GM19467 (cell line): ENCODE measurements around the gene GTPBP6.
"Not testable (repeated sequence)": the region's sequence is repeated elsewhere in the genome, so short reads cannot be mapped to it uniquely, and the experiment has no call there.

ENCODE experiments used
- ATAC-seq: cut with Tn5 transposase; IDR thresholded peaks from one replicate; pipeline ENCODE4 v1.9.1; 2021; ENCODE audit warnings: mild to moderate bottlenecking, moderate library complexity; ENCODE audit not compliant: unreplicated experiment

GTPBP6 gene

DNA sequence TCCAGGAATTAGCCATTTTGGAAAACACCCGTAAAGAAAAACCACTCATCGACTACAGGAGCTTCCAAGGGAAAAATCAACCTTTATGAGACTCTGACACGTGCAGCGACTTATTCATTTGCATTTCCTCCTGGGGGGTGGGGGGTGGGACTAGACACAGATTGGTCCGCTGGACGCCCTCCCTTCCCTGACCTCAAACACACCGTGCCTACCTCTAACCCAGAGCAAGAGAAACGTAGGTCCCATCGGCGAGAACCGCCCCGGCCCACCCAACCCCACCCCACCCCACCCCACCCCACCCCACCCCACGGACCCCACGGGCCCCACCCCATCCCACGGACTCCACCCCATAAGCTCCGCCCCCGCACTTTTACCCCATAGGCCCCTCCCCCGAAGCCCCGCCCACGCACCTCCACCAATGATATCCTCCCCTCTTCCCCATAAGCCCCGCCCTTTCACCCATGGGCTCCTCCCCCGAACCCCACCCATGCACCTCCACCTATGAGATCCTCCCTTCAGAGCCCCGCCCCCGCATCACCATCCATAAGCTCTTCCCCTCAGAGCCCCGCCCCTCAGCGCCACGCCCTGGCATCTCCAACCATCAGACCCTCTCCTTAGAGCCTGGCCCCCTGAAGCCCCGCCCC, 1.1 kb downstream of the GTPBP6 start:
- no peak for ATAC-seq

DNA sequence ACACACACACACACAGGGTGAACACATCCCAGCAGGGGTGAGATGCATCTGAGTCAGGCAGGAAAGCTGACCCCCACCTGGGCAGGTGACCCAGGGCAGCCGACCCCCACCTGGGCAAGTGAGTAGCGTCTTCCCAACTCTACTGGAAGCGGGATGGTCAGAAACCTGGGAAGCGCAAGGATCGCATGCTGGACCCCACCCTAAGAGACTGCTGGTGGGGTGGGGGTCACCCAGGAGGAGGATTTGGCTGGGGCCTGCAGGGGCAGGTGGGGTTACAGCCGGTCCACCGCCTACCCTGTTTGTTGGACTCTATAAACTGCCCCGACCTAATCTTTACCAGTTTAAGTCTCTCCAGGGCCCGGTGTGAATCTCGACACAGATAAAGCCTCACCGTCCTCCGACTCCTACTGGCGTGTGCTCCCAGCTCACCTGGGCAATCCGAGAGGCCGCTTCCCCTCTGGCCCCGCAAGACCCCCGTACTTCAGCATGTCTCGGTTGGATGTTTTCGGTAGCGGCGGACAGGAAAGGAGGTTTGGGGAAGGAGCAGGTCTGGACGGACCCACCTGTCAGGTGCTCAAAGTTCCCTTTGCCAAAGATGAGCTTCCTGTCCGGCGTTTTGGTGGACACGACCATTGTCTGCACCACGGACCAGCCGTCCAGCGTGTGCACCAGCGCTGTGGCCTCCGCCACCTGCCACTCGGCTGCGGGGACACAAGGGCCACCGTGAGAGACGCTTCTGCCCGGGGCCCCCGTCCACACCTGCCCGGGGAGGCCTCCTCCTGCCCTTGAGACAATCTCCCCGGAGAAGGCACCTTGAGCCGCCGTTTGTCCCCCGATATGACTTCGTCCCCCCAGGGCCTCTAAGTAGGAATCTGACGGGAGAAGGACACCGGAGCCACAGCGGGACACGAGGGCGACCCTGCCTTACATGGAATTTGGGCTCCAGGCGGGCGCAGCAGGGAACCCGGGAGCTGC, 2.0 kb downstream of the GTPBP6 start:
- ATAC-seq, result no peak

DNA sequence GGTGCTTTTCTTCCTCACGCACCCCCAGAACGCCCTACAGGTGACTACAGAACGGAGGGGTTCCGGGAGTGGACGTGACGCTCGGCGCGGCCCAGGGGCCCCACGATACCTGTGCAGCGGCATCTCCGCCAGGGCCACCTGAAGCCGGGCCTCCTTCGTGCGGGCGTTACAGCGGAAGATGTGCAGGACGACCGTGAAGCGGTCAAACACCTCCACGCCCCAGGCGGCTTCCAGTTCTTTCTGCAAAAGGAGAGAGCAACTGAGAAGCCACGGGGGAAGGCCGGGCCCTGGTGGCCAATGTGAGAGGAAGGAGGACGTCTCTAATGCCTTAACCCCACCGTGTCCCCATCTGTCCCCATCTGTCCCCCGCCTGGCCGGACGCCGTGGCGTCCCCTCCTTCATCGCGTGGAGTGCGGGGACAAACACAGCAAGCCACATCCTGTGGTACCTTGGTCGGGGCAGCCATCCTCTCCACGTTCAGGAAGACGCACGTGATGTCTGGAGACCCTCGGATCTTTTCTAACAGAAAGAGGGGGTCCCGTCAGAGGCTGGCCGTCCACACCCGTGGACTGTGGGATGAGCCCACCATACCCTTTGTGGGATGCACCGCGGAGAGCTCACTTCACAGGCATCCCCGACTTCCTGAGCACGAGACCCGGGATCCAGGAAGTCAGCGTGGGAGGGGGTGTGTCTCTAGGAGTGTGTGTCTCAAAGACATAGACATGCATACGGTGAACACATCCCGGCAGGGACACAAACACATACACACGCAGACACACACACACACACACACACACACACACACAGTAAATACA, 3.6 kb downstream of the GTPBP6 start:
- no peak for ATAC-seq

DNA sequence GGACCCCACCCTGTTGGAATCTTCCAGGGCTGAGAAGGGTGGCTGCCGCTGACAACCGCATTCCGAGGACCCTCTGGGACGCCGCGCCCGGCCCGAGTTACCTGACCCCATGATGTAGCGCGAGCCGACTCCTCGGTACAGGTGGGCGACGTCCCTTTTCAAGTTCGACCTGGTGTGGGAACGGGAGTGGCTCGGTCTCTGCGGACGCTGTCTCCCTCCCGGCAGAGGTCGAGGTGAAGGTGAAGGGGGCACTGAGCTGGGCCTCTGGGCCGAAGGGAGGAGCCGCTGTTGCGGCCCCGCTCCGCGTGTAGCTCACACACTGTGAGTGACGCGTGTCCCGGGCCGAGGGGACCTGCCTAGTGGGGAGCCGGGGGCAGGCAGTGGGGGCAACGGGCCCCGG, 4.5 kb downstream of the GTPBP6 start:
- no peak for ATAC-seq

DNA sequence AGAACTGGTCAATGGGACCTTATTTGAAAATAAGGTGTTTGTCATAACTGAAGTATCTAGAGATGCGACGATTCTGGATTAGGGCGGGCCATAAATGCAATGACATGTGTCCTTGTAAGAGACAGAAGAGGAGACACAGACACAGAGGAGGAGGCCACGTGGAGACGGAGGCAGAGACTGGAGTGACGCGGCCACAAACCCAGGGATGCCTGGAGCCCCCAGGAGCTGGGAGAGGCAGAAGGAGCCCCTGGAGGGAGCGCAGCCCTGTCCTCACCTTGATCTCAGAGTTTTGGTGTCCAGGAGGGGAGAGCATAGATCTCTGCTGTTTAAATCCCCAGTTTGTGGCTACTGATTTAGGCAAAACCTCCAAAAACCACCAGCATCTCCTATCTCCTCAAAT, 5.0 kb downstream of the GTPBP6 start:
- no peak for ATAC-seq

DNA sequence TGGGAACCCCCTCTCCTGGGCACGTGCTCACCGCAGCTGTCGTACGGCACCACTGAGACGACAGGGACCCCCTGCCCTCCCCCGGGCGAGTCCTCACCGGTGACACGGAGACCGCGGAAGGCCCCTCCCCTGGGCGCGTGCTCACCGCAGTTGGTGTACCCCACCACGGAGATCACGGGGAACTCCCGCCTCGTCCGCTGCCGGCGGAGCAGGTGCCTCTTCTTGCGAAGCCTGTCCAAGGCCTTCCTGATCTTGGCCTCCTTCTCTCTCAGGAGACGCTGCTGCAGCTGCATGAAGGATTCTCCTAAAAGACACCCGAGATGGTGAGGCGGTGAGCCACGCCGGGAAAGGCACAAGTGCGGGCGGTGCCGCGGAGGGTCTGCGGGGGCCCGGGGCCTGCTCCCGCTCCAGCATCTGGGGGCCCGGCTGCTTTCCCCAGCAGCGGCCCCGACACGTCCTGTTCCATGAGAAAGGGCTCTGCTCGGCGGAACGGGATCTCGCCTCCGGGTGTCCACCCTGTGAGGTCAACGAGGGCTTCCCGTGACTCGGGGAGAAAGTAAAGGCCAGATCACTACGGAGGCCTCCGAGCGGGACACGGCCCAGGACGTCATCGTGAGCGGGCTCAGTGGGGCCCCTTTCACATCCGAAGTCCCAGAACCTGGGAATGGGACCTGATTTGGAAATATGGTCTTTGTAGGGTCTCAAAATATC, 5.8 kb downstream of the GTPBP6 start:
- ATAC-seq, result no peak

DNA sequence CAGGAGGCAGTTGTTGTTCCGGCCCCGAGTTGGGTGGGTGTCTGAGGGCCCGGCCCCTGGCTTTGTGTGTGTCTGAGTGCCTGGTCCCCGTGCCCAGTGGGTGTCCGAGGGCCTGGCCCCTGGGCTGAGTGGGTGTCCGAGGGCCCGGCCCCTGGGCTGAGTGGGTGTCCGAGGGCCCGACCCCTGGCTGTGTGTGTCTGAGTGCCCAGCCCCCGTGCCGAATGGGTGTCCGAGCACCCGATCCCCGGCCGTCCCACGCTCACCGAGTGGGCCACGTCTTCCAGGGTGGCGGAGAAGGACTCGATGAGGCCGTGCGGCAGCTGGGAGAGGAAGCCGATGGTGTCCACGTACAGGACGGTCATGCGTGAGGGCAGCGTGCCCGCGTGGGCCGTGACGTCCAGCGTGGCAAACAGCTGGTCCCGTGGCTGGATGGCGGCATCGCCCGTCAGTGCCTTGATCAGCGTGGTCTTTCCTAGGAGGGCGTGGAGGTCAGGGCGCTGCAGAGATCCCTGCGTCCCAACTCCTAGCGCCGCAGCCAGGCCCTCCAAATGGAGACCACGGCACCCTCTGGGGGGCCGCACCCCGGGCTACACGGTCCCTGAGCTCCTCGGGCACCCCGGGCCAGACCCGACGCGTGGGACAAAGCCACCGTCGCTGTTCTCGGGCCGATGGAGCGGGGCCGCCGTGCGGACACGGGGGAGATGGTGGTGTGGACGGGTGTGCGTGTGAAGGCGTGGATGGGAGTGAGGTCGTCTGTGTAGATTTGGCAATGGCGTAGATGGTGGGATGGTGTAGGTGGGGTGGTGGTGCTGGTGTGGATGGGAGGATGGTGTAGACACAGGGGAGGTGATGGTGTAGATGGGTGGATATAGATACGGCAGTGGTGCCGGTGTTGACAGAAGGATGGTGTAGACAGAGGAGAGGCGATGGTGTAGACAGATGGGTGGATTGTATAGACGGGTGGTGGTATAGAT, 7.2 kb downstream of the GTPBP6 start:
- no peak for ATAC-seq

DNA sequence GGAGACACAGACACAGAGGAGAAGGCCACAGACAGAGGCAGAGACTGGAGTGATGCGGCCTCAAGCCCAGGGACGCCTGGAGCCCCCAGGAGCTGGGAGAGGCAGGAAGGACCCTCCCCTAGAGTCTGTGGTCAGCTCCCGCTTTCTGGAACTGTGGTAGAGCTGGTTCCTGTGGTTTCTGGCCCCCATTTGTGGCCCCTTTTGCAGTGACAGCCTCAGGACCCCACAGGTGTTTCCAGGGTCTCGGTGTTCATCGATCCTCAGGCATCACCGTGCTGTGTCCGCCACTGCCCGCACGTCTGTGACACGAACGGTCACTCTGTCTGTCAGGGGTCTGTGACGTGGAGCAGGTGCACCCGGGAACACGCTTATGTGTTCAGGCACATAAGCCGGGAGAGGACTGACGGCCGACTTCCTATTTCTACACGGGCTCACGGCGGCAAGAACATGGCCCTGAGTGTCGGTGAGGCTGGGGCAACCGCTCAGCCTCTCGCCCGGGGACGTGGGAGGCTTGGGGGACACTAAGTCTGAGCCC, 7.9 kb downstream of the GTPBP6 start:
- ATAC-seq, result no peak

DNA sequence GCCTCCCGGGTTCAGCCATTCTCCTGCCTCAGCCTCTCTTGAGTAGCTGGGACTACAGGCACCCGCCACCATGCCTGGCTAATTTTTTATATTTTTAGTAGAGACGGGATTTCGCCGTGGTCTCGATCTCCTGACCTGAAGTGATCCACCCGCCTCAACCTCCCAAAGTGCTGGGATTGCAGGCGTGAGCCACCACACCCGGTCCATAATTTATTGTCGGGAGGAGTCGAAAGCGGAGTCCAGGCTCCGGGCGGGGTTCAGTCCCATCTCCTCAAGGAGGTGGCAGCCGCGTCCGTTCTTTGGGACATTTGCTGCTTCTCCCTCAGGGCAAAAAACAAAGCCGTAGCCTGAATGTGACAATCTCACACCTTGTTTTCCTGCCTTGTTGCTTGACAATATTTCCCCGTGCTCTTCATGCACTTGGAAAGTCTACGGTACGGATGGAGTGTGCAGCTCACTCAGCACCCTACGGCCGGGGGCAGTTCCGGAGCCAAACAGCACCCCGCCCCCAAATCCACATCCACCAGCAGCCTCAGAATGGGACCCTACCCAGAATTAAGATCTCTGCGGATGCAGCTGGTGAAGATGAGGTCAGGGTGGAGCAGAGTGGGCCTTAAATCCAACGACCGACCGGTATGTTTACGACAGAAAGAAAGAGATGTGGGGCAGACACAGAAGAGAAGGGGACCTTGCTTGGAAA, 9.6 kb downstream of the GTPBP6 start:
- ATAC-seq, result no peak

DNA sequence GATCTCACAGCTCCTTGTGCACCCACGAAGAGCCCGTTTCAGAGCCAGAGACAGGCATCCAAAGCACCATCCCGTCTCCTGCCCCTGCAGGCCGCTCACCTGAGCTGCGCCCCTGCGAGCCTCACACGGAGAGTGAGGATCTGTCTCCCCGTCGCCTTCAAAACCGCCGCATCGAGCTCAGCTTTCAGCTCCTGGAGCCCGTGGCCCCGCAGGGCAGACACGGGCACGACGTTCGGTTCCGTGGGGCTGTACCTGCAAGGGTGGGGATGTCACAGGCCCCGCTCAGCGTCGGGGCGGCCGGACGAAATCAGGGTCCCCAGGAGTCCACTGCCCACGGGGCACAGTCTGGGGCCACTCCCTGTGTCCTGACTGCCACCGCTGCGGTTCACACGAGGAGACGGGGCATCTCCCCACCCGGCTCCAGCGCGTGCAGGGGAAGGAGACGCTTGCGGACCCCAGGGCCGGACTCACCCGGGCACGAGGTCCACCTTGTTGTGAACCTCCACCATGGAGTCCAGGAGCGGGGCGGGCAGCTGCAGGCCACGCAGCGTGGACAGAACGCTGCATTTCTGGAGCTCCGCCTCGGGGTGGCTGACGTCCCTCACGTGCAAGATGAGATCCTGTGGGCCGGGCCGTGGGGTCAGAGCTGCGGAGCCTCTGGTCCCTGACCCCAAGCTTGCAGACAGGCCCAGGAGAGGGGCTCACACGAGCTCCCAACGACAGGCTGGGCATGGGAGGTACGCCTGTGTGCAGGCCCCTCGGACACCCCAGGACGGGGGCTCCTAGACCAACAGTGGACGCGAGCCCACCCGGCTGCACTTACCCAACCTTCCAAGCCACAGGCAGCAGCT, 11.1 kb downstream of the GTPBP6 start:
- no peak for ATAC-seq

DNA sequence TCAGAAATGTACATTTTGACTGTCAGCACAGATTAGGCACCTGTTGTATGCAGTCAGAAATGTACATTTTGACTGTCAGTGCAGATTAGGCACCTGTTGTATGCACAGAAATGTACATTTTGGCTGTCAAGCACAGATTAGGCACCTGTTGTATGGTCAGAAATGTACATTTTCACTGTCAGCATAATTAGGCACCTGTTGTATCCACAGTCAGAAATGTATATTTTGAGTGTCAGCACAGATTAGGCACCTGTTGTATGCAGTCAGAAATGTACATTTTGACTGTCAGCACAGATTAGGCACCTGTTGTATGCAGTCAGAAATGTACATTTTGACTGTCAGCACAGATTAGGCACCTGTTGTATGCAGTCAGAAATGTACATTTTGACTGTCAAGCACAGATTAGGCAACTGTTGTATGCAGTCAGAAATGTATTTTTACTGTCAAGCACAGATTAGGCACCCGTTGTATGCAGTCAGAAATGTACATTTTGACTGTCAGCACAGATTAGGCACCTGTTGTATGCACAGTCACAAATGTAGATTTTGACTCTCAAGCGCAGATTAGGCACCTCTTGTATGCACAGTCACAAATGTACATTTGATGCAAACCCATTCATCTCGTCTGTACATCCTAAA, 11.9 kb downstream of the GTPBP6 start:
- ATAC-seq, result not testable (repeated sequence)

DNA sequence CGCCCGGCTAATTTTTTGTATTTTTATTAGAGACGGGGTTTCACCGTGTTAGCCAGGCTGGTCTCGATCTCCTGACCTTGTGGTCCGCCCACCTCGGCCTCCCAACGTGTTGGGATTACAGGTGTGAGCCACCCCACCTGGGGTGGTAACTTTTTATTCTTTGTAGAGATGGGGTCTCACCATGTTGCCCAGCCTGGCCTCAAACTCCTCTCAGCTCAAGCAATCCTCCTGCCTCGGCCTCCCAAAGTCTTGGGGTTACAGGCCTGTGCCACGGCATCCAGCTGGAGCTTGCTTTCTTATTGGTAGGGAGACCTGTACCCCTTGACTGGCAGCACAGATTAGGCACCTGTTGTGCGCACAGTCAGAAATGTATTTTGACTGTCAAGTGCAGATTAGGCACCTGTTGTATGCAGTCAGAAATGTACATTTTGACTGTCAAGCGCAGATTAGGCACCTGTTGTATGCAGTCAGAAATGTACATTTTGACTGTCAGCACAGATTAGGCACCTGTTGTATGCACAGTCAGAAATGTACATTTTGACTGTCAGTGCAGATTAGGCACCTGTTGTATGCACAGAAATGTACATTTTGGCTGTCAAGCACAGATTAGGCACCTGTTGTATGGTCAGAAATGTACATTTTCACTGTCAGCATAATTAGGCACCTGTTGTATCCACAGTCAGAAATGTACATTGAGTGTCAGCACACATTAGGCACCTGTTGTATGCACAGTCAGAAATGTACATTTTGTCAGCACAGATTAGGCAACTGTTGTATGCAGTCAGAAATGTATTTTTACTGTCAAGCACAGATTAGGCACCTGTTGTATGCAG, 12.6 kb downstream of the GTPBP6 start:
- ATAC-seq, result not testable (repeated sequence)

DNA sequence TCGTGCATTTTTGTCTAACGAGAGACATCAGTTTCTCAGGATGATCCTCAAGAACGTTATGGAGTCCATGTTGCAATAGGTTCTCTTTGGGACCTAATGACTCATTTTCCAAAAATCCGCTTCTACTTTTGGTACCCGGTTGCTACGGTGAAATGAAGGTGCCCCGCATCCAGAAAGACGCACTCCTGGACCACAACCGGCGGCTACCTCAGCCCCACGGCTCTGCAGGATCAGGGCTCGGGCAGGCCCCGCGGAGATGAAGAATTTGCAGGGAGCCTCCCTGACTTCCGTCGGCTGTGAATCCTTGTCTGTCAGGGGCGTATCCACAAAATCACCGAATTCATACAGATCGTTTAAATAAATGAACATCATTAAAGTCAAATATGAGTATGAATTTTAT, 15.6 kb downstream of the GTPBP6 start:
- ATAC-seq, result no peak

DNA sequence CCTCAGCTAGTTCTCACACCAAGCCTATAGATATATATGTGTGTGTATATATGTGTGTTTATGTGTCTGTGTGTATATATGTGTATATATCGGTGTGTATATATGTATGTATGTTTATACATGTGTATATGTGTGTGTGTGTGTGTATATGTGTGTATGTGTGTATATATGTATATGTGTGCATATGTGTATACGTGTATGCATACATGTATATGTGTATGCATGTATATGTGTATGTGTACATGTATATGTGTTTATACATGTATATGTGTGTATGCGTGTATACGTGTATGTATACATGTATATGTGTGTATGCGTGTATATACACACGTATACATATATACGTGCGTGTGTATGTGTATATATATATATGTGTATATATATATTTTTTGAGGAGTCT, 18.3 kb downstream of the GTPBP6 start:
- ATAC-seq, result no peak

DNA sequence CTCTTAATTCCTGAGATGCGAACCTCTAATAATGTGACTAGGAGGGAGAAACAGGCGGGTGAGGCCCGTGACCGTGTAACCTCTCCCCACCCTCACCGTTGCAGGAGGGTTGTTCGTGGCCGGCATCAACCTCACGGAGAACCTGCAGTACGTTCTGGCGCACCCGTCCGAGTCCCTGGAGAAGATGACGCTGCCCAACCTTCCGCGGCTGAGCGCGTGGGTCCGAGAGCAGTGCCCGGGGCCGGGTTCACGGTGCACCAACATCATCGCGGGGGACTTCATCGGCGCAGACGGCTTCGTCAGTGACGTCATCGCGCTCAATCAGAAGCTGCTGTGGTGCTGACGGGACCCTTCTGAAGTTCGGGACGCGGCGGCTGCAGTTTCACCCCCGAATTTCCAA, 19.6 kb downstream of the GTPBP6 start:
- ATAC-seq, result no peak

DNA sequence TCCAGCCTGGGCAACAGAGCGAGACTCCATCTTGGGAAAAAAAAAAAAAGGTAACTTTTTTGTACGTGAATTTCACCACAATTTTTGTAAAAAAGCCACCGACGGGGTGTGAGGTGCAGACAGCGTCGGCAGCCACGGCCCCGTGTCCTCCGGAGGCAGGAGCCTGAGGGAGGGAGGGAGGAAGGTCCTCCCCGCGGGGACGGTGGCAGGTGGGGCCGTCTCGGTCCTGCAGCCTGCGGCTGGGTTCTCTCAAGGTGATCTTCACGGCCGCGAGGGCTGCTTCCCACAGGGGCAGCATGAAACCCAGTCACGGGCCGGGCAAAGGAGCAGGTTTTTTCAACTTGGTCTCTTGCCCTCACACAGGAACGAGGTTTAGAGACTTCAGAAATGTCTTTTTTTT, 23.5 kb downstream of the GTPBP6 start:
- ATAC-seq, result no peak
